GM21528 (cell line): ENCODE results near the gene LY9.
"Not testable (repeated sequence)": the region's sequence is repeated elsewhere in the genome, so short reads cannot be mapped to it uniquely, and the experiment has no call there.

Experiments
- ATAC-seq: cut with Tn5 transposase; IDR thresholded peaks from one replicate; pipeline ENCODE4 v1.9.1; 2021; ENCODE audit warnings: mild to moderate bottlenecking, moderate library complexity; ENCODE audit not compliant: unreplicated experiment, low FRiP score

Gene LY9

DNA sequence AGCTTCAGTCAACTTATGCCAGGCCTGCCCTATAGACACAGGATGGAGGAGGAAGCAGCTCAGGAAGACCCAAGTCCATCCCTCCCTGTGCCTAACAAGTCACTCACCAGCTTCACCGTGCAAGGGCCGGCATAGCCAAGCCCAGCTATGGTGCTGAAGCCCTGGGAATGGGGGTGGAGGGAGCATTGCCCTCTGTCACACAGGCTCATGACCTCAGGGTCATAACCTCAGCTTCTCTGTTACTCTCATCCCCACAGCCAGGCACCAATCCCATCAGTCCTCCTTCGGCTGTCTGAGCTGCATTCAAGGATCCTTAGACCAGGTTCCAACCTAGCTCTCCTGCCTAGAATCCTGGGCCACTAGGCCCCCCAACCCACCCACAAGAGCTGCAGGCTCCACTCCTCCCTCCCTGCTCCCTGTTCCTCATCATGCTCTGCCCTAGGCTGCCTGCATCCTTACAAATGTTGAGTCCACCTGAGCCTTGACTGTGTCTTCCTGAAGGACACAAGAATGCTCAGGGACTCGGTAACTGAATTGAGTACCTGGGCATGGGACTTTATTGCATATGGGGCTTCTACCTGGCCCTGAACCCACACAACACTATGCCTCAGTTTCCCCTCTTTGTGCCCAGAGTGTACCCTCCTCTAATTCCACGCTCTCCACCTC, 65.0 kb downstream of the LY9 start:
- no peak for ATAC-seq

DNA sequence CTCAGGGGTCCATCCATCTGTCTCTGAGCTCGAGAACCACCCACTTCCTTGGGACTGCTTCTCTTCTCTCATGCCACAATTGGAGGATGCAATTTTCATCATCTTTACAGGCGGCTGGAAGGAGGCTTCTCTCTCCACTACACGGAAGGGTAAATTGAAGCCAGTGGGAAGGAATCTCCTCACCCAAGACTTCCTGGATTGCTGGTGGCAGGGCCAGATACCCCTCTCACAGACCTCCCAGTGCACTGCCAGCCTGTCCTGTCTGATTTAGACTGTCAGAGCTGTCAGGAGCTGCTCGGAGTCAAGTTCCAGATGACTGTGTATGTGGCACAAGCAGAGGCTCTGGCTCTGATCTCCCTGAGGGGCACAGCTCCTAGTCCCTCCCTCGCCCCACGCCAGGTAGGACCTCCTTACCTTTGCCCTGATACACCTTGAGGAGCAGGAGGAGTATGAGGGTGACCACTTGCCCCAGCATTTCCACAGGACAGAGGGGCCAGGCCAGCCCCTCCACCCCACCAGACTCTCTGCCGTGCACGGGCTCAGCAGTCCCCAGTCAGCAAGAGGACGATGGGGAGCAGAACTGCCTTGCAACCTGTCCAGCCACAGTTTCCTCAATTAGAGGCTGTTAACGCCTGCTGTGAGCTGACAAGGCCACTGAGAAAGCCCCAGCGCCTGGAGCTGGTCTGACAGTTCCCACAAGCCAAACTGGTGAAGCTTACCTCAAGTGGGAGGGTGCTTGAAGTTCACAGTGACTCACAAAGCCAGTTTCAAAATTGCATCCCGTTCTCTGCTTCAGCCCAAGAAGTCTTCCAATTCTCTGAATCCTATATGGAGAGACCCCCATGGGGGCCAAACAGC, 66.5 kb downstream of the LY9 start, which contains the start of gene CD244:
Gene CD244, minus strand, starts transcription at position 685 of the 858 bp plus-strand sequence. Its CDS starts 210 bp downstream, at position 475.
- ATAC-seq = no peak

DNA sequence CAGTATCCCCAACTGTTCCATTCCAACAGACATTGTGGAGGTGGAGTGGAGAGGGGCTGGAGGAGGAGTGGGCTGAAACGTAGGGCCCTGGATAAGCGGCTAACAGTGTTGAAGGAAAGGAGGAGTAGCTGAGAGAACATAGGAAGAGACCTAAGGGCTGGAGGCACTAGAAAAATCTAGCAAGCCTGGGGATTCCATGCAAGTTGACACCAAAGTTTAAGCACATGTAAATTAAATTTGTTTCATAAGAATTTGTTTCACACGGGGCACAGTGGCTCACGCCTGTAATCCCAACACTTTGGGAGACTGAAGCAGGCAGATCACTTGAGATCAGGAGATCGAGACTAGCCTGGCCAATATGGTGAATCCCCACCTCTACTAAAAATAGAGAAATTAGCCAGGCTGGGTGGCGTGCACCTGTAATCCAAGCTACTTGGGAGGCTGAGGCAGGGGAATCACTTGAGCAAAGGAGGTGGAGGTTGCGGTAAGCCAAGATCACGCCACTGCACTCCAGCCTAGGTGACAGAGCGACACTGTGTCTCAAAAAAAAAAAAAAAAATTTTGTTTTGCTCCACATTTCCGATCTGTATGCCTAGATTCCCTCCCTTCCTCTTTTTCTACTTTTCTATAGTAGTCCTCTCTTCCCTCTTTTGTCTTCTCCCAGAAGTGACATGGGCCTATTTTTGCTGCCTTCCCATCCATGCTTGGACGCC, 67.2 kb downstream of the LY9 start:
- ATAC-seq = no peak

DNA sequence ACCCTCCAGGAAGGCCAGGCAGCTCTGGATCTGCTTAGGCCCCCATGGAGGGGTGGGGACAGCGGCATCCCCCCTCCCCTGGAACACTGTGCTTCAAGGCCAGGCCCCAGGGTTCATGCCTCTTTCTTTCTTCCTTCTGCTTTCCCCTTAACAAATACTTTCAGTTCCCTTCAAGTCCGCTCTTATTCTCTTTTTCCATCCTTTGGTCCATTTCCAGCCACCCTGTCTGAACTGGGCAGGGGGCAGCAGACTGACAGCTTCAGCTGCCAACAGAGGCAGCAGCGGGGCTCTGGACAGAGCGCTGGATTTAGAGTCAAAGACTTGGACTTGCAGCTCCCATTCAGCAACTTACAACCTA, 67.8 kb downstream of the LY9 start:
- no peak for ATAC-seq

DNA sequence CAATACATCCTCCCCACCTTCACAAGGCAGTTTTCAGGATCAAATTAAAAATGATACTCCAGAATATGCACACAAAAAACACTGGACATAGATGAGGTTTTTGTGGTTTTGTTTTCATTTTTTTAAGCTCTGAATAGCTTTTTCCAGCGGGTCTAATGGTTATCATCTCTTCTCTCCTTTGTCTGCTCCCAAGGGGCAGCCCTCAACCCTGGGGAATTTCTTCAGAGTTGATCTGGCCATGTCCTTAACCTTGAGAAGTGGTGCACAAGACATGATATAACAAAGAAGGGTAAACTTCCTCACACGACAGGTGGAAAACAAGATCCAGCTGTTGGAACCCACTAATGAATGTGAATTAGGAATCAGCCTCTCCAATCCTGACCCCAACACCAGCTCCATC, 68.2 kb downstream of the LY9 start:
- no peak for ATAC-seq

DNA sequence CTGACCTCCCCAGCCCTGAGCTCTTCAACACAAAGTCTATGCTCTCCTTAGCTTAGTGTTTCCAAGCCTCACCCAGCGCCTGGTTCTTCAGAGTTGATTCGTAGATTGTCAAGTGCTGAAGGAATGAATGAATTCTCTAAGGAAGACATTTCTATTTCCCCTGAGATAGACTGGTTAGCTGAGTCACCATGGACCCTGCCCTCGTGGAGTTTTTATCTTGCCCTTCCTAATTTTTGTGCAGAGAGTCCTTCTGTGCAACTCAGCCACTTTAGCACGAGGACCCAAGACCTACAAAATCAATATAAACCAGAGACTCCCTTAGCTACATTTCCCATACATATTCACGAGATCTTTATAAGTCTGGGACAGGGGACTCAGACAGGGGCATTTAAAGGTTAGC, 69.4 kb downstream of the LY9 start:
- no peak for ATAC-seq

DNA sequence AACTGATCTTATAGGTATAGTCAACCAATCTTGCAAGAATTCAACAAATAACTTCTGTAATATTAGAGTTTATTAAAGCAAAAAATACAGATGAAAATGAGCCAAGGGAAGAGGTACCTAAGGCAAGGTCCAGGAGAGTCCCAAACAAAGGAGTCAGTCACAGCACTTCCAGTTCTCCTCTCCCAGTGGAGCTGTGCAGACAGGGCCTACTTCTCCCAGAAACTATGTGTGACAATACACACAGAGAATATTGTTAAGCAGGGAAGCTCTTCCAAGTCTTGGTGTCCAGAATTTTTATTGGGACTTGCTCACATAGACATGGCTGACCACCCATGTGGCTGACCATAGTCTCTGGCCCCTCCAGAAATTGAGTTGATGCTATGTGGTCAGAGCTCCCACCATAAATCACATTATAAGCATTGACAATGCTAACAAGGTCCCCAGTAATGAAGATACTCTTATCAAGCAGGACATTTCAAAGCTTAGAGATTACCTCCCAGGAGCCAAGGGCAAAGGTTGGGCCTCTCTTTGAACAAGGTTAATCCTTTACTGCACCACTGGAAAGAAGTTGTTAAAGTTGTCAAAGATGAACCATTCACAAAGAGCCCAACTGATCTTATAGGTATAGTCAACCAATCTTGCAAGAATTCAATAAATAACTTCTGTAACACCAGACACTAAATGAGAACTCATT, 70.2 kb downstream of the LY9 start:
- ATAC-seq = no peak

DNA sequence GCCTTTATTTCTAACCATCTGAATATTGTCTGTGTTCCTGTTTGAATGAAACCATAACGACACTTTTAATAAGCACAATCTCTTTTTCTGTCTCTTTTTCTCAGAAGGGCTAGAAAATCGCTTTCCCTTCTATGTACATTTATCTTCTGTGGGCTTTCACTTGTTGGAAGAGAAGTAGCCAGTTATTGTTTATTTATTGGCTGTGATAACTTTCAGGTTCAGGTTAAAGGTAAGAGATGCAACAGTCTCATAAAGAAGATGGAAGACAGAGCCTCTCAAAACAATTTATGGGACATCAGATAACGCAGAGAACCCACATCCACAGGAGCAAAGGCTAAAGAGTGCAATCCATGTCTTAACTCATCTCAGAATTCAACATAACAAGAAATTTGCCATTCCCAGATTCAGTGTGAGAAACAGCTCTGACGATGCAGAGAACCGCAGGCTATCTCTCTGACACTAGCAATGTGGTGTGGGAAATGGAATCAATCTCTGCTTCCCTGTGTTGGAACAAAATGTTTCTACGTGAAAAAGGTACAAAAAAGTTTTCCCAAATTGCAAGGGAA, 70.8 kb downstream of the LY9 start:
- no peak for ATAC-seq

DNA sequence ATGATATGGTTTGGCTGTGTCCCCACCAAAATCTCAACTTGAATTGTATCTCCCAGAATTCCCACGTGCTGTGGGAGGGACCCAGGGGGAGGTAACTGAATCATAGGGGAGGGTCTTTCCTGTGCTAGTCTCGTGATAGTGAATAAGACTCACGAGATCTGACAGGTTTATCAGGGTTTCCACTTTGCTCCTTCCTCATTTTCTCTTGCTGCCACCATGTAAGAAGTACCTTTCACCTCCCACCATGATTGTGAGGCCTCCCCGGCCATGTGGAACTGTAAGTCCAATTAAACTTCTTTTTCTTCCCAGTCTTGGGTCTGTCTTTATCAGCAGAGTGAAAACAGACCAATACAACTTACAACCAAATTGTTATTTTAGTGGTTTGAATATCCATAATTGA, 71.7 kb downstream of the LY9 start:
- not testable (repeated sequence) for ATAC-seq

DNA sequence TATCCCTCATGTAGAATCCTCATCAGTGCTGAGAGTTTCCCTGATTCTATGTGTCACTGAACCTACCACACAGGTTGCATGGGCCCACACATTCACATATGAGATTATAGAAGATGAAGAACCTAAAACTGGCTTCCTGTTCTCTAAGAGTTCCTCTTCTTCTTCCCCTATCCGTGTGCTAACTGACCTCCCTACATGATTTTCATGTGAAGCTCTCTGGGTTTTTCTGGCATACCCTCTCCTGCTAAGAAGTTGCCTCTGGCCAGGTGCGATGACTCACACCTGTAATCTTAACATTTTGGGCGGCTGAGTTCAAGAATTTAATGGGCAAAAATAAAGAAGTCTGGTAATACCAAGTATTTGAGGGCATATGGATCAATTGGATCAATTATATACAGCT, 72.2 kb downstream of the LY9 start:
- no peak for ATAC-seq

DNA sequence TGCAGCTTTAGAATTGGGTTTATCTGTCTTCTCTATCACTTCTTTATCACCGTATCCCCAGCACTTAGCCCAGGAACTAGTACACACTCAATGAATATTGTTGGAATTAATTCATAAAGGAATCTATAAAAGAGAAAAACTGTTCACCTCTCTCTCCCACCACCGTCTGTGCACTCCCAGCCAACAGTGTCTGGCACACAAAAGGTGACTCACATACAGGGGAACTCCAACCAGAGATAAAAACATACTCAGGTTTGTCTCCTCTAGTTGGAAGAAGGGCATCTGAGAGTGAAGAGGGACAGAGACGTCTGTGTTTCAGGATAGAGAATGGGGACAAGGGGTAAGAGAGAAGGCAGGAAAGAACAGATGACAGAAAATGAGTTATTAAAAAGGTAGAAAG, 79.0 kb downstream of the LY9 start:
- no peak for ATAC-seq

DNA sequence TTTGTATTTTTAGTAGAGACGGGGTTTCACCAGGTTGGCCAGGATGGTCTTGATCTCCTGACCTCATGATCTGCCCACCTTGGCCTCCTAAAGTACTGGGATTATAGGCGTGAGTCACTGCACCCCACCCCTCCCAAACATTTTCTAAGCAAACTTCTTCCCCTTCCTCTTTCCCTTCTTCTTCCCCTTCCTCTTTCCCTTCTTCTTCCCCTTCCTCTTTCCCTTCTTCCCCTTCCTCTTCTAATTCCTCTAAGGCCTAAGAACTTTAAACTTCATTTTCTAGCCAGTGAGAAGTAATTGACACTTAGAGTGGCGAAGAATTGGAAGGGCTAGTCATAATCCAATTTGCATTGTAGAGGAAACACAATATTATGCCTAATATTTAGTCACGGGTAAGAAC, 79.6 kb downstream of the LY9 start:
- ATAC-seq = not testable (repeated sequence)

DNA sequence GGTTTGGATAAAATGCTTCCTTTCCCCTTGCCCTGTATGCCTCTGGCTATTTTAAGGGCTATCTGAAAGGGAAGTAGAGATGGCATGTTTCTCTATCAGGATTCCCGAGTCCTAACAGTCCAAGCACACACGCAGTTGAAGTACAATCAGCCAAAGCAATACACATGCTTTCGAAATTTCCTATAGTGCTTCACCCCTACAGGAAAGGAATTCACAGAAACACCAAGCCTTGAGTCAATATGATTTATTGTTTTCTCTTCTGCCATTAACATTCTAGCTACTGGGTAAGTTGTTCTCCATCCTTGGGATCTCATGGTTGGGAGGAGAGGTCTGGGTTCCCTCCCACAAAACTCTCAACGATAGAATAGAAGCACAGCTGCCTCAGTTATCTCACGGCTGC, 80.3 kb downstream of the LY9 start:
- ATAC-seq = no peak

DNA sequence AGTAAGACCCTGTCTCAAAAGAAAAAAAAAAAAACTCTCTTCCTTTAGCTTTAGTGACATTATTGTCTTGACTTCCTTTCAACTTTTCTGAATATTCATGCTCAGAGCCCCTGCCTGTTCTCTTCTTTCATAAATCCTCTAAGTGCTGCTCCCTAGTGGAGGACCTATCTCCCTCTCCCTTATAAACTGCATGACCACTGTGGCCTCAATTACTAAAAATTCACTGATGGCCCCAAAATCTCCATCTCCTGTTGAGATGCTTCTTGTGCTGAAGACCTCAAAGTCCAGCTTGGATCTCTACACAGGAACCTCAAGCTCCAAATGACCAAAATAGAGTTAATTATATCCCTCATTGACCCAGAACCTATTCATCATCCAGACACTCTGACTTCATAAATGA, 81.2 kb downstream of the LY9 start:
- ATAC-seq = no peak
